DOHH2 (cell line): ENCODE data around the gene PNPLA8.

Experiments used
- EZH2phosphoT487 ChIP-seq: fragments of 200-600 bp; sonication (generic); IDR thresholded peaks from 2 replicates; pipeline ENCODE4 v1.6.1; 2017; ENCODE audit warnings: borderline replicate concordance, mild to moderate bottlenecking, antibody characterized with exemption, low read length, moderate library complexity, mixed read lengths
- TF ChIP-seq, protein P1 (sequence below): fragments of 200-600 bp; sonication (generic); IDR thresholded peaks from one replicate; pipeline ENCODE4 v1.5.1; 2014; ENCODE audit warnings: antibody characterized with exemption, mild to moderate bottlenecking, low read depth, low read length; ENCODE audit not compliant: poor library complexity, severe bottlenecking

DNA sequence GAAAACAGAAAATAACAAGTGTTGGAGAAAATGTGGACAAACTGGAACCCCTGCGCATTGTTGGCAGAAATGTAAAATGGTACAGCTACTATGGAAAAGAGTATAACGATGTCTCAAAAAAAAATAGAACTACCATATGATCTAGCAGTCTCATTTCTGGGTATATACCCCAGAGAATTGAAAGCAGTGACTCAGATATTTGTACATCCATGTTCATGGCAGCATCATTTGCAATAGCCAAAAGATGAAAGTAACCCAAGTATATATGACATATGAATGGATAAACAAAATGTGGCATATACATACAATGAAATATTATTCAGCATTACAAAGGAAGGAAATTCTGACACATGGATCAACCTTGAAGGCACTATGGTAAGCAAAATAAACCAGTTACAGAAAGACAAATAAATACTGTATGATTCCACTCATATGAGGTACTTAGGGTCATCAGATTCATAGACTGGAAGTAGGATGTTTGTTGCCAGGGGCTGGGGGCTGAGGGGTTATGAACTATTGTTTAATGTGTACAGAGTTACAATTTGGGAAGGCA, 74.6 kb downstream of the PNPLA8 start:
- TF ChIP-seq EZH2phosphoT487: no peak
- TF ChIP-seq, protein P1, sequence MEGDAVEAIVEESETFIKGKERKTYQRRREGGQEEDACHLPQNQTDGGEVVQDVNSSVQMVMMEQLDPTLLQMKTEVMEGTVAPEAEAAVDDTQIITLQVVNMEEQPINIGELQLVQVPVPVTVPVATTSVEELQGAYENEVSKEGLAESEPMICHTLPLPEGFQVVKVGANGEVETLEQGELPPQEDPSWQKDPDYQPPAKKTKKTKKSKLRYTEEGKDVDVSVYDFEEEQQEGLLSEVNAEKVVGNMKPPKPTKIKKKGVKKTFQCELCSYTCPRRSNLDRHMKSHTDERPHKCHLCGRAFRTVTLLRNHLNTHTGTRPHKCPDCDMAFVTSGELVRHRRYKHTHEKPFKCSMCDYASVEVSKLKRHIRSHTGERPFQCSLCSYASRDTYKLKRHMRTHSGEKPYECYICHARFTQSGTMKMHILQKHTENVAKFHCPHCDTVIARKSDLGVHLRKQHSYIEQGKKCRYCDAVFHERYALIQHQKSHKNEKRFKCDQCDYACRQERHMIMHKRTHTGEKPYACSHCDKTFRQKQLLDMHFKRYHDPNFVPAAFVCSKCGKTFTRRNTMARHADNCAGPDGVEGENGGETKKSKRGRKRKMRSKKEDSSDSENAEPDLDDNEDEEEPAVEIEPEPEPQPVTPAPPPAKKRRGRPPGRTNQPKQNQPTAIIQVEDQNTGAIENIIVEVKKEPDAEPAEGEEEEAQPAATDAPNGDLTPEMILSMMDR: no peak
